Measurements from ENCODE around the gene GOT2. TPM values are rescaled to one million over a fixed set of nuclear protein-coding genes. Genes with fewer than 3 reads are reported as not detected.
"Not testable (repeated sequence)": the region's sequence is repeated elsewhere in the genome, so short reads cannot be mapped to it uniquely, and the experiment has no call there.

Gene GOT2
- polyA plus RNA-seq, 1 experiment: 99.8 TPM

DNA sequence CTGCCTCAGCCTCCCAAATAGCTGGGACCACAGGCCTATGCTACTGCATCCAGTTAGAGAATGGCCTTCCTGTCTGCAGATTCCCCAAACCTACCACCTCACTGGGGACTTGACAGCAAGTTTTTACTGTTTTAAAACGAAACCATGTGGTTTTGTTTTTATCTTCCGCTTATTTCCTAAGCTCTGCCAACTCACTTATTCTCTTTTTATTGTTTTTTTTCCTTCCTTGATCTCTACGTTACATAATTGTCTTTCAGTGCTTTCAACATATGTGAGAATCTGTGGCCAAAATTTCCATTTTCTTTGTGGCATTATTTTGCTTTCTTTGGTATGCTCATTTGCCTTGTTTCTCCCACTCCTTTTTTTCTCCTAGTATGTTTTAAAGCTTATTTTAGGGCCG lies 35.0 kb downstream of the GOT2 start:
- POLR2A ChIA-PET: no interaction called here
- TF ChIP-seq, protein P1, sequence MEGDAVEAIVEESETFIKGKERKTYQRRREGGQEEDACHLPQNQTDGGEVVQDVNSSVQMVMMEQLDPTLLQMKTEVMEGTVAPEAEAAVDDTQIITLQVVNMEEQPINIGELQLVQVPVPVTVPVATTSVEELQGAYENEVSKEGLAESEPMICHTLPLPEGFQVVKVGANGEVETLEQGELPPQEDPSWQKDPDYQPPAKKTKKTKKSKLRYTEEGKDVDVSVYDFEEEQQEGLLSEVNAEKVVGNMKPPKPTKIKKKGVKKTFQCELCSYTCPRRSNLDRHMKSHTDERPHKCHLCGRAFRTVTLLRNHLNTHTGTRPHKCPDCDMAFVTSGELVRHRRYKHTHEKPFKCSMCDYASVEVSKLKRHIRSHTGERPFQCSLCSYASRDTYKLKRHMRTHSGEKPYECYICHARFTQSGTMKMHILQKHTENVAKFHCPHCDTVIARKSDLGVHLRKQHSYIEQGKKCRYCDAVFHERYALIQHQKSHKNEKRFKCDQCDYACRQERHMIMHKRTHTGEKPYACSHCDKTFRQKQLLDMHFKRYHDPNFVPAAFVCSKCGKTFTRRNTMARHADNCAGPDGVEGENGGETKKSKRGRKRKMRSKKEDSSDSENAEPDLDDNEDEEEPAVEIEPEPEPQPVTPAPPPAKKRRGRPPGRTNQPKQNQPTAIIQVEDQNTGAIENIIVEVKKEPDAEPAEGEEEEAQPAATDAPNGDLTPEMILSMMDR (IDR thresholded peaks at IDR 0.05; ENCODE audit: low read depth, low read length): no peak
- H3K9me3 ChIP-seq (ENCODE audit: control insufficient read depth, insufficient read depth, low read length): no peaks in the 10 kb centered on the region
- CTCF ChIA-PET: no interaction called here
- DNase-seq (ENCODE audit: low read depth, low spot score): no peak
- no peaks in the 10 kb centered on the region for H3K27me3 ChIP-seq (ENCODE audit: control insufficient read depth, insufficient read depth, low read length)
- no peak overlapping the region for H3K4me3 ChIP-seq (ENCODE audit: low read depth, low read length)
- H3K27ac ChIP-seq (ENCODE audit: low read depth, low read length): no peak overlapping the region

DNA sequence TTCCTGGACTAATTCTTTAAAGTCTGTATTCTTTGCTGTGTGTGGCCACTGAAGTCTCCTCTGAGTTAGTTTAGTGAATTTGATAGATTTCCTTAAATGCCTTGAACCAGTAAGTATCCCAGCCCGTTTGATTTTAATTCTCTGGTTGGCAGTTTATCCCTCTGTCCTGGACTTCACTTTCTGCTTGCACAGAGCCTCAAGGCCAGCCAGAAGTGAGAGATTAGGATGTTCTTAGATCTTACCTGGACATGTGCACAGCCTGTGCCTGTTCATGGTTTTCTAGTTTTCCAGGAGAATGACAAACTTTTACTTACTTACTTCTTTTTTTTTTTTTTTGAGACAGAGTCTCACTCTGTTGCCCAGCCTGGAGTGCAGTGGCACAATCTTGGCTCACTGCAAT lies 38.7 kb downstream of the GOT2 start:
- H3K9me3 ChIP-seq (ENCODE audit: control insufficient read depth, insufficient read depth, low read length): peaks cover 7% of the 10 kb centered on the region; the same call in 1 of the 2 replicates
- H3K27ac ChIP-seq (ENCODE audit: low read depth, low read length): no peak overlapping the region
- no peak overlapping the region for H3K4me3 ChIP-seq (ENCODE audit: low read depth, low read length)
- TF ChIP-seq, protein P1 (IDR thresholded peaks at IDR 0.05; ENCODE audit: low read depth, low read length): no peak
- H3K27me3 ChIP-seq (ENCODE audit: control insufficient read depth, insufficient read depth, low read length): no peaks in the 10 kb centered on the region
- ChIA-PET CTCF (interaction anchor here (1.8 kb wide), 1 partner anchor 61 kb away, joined by 4 read pairs; no protein-coding TSS in a partner anchor), POLR2A (interaction anchor here (1.3 kb wide), 1 partner anchor 11 kb away, joined by 5 read pairs; the partner anchor contains the start of gene SLC38A7)
- no peak for DNase-seq (ENCODE audit: low read depth, low spot score)

DNA sequence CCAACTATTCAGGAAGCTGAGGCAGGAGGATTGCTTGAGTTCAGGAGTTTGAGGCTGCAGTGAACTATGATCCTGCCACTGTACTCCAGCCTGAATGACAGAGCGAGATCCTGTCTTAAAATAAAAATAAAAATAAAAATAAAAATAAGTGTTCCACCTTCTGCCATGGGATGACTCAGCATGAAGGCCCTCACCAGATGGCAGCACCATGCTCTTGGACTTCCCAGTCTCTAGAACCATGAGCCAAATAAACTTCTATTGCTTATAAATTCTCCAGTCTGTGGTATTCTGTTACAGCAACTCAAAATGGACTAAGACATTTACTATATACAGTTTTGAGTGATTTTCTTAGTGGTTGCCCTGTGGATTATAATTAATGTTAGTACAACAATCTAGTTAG lies 41.7 kb downstream of the GOT2 start:
- Histone ChIP-seq H3K4me3 (ENCODE audit: low read depth, low read length) (no peak overlapping the region), H3K27me3 (ENCODE audit: control insufficient read depth, insufficient read depth, low read length) (no peaks in the 10 kb centered on the region), H3K27ac (ENCODE audit: low read depth, low read length) (no peak overlapping the region), H3K9me3 (ENCODE audit: control insufficient read depth, insufficient read depth, low read length) (peaks cover 7% of the 10 kb centered on the region; the same call in 1 of the 2 replicates)
- POLR2A ChIA-PET: no interaction called here
- CTCF ChIA-PET: no interaction called here
- TF ChIP-seq, protein P1 (IDR thresholded peaks at IDR 0.05; ENCODE audit: low read depth, low read length): no peak
- no peak for DNase-seq (ENCODE audit: low read depth, low spot score)

DNA sequence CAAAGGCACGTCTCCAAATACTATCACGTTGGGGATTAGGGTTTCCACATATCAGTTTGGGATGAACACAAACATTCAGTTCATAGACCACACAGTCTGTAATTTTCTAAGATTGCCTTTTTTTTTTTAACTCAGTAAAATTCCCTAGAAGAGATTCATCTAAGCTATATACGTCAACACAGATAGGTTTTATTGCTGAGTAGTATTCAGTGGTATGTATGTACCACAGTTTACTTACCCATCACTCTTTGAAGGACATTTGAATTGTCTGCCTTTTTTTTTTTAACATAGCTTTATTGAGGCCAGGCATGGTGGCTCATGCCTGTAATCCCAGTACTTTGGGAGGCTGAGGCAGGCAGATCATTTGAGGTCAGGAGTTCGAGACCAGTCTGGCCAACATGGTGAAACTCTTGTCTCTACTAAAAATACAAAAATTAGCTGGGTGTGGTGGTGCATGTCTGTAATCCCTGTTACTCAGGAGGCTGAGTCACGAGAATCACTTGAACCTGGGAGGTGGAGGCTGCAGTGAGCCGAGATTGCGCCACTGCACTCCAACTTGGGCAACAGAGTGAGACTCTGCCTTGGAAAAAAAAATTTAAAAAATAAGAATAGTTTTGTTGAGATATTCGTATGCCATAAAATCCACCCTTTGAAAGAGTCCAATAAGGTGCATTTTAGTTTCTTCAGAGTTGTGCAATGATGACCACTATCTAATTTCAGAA lies 47.0 kb downstream of the GOT2 start:
- H3K27ac ChIP-seq (ENCODE audit: low read depth, low read length); H3K4me3 ChIP-seq (ENCODE audit: low read depth, low read length); H3K27me3 ChIP-seq (ENCODE audit: control insufficient read depth, insufficient read depth, low read length); H3K9me3 ChIP-seq (ENCODE audit: control insufficient read depth, insufficient read depth, low read length): not testable (repeated sequence)
- peak; percentile 34 for DNase-seq (ENCODE audit: low read depth, low spot score)
- CTCF ChIA-PET: interaction anchor here (0.6 to 1.5 kb wide), 3 partner anchors 8 to 660 kb away, joined by 3 to 5 read pairs (median 3); no protein-coding TSS in a partner anchor
- POLR2A ChIA-PET: interaction anchor here (0.7 kb wide), 1 partner anchor 134 kb away, joined by 4 read pairs; no protein-coding TSS in a partner anchor

DNA sequence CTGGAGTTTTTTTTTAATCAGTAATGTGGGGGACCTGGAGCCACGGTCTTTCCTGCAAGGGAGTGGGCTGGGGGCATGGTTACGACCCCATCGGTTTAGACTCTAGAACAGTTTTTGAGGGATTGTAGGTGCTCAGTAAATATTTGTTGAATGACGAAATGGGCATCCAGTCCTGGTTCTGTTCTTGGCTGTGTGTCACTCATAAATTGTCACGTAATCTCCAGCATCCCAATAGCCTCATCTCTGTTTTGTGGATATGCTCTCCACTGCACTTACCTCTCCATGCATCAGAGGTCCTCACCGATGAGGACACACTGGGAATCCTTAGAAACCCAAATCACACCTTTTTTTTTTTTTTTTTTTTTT lies 49.0 kb downstream of the GOT2 start:
- H3K27me3 ChIP-seq (ENCODE audit: control insufficient read depth, insufficient read depth, low read length): no peaks in the 10 kb centered on the region
- H3K9me3 ChIP-seq (ENCODE audit: control insufficient read depth, insufficient read depth, low read length): peaks cover 5% of the 10 kb centered on the region; the same call in 1 of the 2 replicates
- H3K27ac ChIP-seq (ENCODE audit: low read depth, low read length): no peak overlapping the region
- ChIA-PET POLR2A (interaction anchor here (0.6 to 1.2 kb wide), 5 partner anchors 11 to 190 kb away, joined by 3 to 5 read pairs (median 3); no protein-coding TSS in a partner anchor), CTCF (interaction anchor here (0.6 to 2.4 kb wide), 5 partner anchors 24 to 349 kb away, joined by 3 to 13 read pairs (median 5); no protein-coding TSS in a partner anchor)
- DNase-seq (ENCODE audit: low read depth, low spot score): no peak
- H3K4me3 ChIP-seq (ENCODE audit: low read depth, low read length): peak overlapping the region; percentile 99; the same call in 1 of the 2 replicates
- TF ChIP-seq, protein P1 (IDR thresholded peaks at IDR 0.05; ENCODE audit: low read depth, low read length): no peak

All from AG04450 (cell line).